Hematopoietic multipotent progenitor cell treated with erythropoietin and hydrocortisone succinate and interleukin-3 and kit ligand, for 17 days (in vitro differentiated cells): ENCODE results near the gene PNO1.
"Not testable (repeated sequence)": the region's sequence is repeated elsewhere in the genome, so short reads cannot be mapped to it uniquely, and the experiment has no call there.

Experiments used
- DNase-seq: peaks from one replicate; pipeline ENCODE4 v3.0.0-alpha.2; 2015; ENCODE audit warnings: low spot score

The PNO1 gene

DNA sequence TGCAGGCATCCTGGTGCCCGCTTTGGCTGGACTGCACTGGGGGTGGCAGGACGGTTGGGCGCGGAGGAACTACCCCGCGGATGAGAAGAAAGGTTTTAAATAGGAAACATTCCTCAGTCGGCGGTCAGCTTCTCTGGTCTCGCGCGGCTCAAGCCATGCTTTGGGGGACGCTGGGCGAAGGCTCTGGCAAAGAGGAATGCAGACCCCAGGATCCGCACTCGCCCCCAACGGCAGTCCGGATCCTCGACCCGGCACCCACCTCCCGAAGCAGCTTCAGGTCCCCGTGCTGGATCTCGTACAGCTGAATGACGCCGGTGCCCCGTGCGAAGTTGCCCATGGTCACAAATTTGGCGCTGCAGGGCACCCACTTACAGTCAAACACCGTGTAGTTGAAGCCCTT is 686 bp upstream of the PNO1 start:
- no peak for DNase-seq

DNA sequence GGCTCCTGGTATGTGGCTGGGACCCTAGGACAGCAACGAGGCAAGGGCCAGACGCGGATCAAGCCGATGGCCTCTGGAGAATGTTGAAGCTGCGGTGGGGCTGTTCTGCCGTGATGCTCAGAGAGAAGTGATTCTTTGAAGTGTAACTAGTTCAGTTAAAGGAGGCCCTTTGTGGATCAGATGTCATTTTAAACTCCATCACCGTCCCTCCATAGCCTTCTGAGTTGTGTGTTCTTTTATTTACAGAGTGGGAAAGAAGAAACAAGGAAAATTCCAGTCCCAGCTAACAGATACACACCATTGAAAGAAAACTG is 403 bp downstream of the PNO1 start:
- no peak for DNase-seq

DNA sequence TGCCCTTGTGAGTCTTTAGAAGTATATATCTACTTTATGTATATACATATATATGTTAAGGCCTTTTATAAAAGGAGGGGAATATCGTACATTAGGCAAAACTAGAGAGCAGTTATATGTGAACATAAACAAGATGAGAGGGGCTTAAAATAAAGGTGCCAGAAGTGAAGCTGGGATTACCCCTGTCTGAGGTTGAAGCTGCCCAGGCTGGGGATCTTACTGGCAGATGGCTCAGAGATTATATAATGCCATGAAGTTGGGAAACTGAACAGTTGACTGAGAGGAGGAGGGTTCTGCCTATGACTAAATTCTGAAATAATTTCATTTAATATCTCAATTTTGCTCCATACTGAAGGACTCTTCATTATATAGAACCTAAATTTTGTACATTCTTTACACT is 6.0 kb downstream of the PNO1 start:
- no peak for DNase-seq

- DNase-seq: no peak
Measured at GRCh38 chr2:68167186-68167585, 9.5 kb downstream of the PNO1 start.

- no peak for DNase-seq
Measured at GRCh38 chr2:68169308-68169707, 11.6 kb downstream of the PNO1 start.

DNA sequence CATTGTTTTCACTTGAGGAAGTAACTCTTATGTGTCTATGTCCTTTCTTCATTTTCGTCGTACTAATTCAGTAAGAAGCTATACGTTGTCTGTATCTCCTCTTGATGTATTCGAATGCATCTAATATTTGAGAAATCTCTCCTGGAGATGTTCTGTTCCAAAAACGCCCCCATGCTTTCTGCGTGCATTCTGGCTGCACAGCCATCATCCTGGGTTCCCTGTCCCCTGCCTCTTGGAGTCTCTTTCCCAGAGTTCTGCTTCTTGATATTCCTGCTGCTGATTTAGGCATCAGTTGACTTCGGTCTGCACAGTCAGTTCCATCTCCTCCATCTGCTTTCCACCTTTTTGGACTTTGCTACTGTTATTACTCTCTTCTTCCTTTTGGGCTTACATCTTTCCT is 13.5 kb downstream of the PNO1 start:
- DNase-seq: no peak

DNA sequence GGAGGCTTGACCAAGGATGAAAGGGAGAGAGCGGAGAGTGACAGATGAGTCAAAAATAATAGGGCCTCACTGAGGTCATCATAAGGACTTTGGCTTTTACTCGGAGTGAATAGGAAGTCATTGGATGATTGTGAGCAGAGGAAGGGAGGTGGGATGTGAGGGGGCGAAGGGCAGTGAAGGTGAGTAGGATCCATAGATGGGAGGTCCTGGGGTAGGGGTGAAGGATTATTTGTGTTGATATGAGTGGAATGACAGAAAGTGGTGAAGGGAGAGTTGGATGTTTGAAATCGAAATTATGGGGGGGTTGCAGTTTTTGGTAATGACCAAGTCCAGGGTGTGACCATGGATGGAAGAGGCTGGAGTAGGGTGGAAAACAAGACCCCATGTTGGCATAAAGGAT is 14.0 kb downstream of the PNO1 start:
- no peak for DNase-seq

DNA sequence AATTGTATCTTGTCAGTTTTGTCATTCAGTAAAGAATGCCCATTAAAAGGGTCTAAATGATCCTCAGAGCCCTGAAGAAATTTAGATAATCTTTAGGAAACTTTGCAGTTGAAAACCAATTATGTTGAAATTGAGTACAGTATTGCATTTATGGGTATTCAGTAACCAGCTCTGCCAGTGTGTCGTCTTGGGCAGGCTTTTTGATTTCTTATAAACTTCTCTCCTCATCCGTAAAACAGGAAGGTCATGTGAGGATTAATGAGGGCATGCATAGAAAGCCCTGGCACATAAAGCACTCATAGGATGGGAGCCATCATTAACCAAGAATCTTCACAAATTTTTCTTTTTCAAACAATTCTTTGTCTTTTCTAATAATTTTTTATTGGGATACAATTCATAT is 14.8 kb downstream of the PNO1 start:
- no peak for DNase-seq

GRCh38 chr2:68172990-68173700 is 15.5 kb downstream of the PNO1 start:
- no peak for DNase-seq

- DNase-seq: not testable (repeated sequence)
Measured at GRCh38 chr2:68175210-68175609, 17.5 kb downstream of the PNO1 start.

GRCh38 chr2:68176657-68177056 is 19.0 kb downstream of the PNO1 start:
- DNase-seq: no peak

DNA sequence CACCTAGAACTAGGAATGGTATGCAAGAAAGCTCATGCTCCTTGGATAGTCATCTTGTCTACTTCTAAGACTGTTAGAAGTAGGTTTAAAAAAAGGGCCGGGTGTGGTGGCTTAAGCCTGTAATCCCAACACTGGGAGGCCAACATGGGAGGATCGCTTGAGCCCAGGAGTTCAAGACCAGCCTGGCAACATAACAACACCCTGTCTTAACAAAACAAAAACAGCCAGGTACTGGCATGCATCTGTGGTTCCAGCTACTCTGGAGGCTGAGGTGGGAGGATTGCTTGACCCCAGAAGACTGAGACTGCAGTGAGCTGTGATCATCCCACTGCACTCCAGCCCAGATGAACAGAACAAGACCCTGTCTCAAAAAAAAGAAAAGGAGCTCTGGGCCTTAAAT is 19.9 kb downstream of the PNO1 start:
- no peak for DNase-seq

DNA sequence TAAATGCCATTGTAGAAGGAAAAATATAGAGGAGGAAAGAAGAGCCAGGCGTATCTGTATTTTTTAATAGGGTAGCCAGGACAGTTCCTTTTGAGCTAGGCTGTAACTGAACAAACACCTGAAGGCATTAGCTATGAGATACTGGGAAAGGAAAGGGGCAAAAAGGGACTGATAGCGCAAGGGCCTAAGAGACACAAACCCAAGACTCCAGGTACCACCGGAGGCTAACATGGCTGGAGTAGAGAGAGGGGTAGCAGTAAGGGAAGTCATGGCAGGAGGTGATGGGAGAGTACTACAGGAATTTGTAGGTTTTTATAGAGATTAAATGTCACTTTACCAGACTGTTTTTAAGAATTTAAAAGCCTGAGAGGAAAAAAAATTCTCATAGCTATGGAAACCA is 20.7 kb downstream of the PNO1 start:
- no peak for DNase-seq

DNA sequence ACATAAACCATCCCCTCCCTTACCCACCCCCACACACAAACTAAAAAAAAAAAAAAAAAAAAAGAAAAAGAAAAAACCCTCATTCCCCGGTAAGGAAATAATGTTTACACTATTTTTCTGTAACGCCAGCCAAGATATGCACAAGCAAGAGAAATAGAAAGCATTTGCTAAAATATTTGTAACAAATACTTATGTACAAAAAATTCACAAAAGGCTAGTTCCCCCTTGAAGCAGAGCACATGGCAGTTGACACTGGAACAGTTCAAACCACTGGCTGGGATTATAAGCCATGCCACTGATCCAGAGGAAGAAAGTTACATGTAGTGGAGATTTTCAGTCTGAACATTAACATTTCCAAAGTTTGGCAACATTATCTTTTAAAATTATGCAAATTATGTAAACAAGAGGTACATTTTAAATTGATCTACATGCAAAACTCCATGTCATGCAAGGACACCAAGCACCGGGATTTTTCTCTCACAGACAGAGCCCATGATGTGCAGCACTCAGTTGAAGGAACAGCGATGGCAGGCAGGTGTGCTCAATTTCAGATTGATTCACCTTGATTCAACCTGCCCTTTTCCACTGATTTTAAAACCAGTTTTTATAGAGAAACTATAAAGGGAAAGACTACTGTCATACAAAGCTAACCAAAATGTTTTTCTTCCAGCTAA is 21.4 kb downstream of the PNO1 start:
- no peak for DNase-seq

GRCh38 chr2:68182902-68183301 is 25.2 kb downstream of the PNO1 start:
- DNase-seq: no peak

GRCh38 chr2:68185541-68186164 is 28.0 kb downstream of the PNO1 start:
- DNase-seq: peak; percentile 86

DNA sequence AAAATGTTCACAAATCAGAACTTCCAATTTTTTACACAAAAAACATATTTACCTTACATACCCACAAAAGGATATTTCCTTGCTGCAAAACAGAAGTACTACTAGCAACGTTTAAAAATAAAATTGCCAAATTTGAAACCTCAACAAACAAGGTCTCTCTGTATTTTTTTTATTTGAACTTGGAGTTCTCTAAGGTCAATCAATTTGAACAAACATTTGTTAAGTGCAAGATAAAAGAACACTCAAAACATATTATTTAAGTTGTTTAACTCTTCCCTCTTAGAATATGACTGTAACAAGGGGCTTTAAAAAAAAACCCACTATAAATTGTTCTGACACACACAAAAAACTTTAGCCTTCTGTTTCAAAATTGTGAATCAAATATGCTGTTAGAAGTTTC is 29.6 kb downstream of the PNO1 start:
- DNase-seq: no peak

- DNase-seq: no peak
Measured at GRCh38 chr2:68188831-68189230, 31.1 kb downstream of the PNO1 start.

GRCh38 chr2:68189991-68190784 is 32.5 kb downstream of the PNO1 start:
- no peak for DNase-seq

GRCh38 chr2:68190991-68191731 is 33.5 kb downstream of the PNO1 start:
- DNase-seq: peak; percentile 59

- DNase-seq: peak; percentile 73
Measured at GRCh38 chr2:68193144-68193543, 35.5 kb downstream of the PNO1 start.

GRCh38 chr2:68193787-68194372 is 36.2 kb downstream of the PNO1 start:
- peak; percentile 77 for DNase-seq
